D341Med (cell line): ENCODE data around the gene BNC2.

Experiments used
- DNase-seq: peaks from one replicate; pipeline ENCODE4 v3.0.0; 2012; ENCODE audit warnings: low spot score

Gene BNC2

GRCh38 chr9:16364347-16364746, 506.1 kb downstream of the BNC2 start:
- DNase-seq, result no peak

- DNase-seq, result no peak
Measured at GRCh38 chr9:16363916-16364315, 506.6 kb downstream of the BNC2 start.

GRCh38 chr9:16363073-16363781, 507.2 kb downstream of the BNC2 start:
- DNase-seq, result no peak

- no peak for DNase-seq
Measured at GRCh38 chr9:16361939-16362338, 508.5 kb downstream of the BNC2 start.

GRCh38 chr9:16361118-16361517, 509.4 kb downstream of the BNC2 start:
- no peak for DNase-seq

- no peak for DNase-seq
Measured at GRCh38 chr9:16360247-16360646, 510.2 kb downstream of the BNC2 start.
